Parathyroid adenoma (tissue), 2 donors: ENCODE measurements around the gene METTL23.
A peak's percentile ranks its signal among the peaks of the same experiment; 100 is the strongest.

Experiments used
- H2AFZ ChIP-seq: fragments of 300-600 bp; sonication (generic); one replicate; pipeline ENCODE4 v1.7.0; 2017; ENCODE audit warnings: antibody characterized with exemption, mild to moderate bottlenecking
- H3K27ac ChIP-seq: fragments of 300-600 bp; sonication (generic); one replicate; pipeline ENCODE4 v1.7.0; 2017
- H3K27me3 ChIP-seq: fragments of 300-600 bp; sonication (generic); one replicate; pipeline ENCODE4 v1.7.0; 2017; ENCODE audit warnings: low read length; ENCODE audit not compliant: control insufficient read depth, insufficient read depth
- H3K36me3 ChIP-seq: fragments of 300-600 bp; sonication (generic); one replicate; pipeline ENCODE4 v1.7.0; 2017; ENCODE audit warnings: low read length; ENCODE audit not compliant: control insufficient read depth, insufficient read depth
- H3K4me1 ChIP-seq: fragments of 300-600 bp; sonication (generic); one replicate; pipeline ENCODE4 v1.7.0; 2017; ENCODE audit warnings: control low read depth
- H3K4me2 ChIP-seq: fragments of 300-600 bp; sonication (generic); one replicate; pipeline ENCODE4 v1.7.0; 2017; ENCODE audit warnings: low read length
- H3K4me3 ChIP-seq: fragments of 300-600 bp; sonication (generic); one replicate; pipeline ENCODE4 v1.7.0; 2017; ENCODE audit warnings: low read depth, low read length
- H3K79me2 ChIP-seq: fragments of 300-600 bp; sonication (generic); one replicate; pipeline ENCODE4 v1.7.0; 2017; ENCODE audit warnings: control low read depth
- H3K9ac ChIP-seq: fragments of 300-600 bp; sonication (generic); one replicate; pipeline ENCODE4 v1.7.0; 2017; ENCODE audit warnings: mild to moderate bottlenecking
- H3K9me3 ChIP-seq: fragments of 300-600 bp; sonication (generic); one replicate; pipeline ENCODE4 v1.7.0; 2017; ENCODE audit warnings: low read length; ENCODE audit not compliant: control insufficient read depth
- CTCF ChIP-seq: fragments of 300-600 bp; sonication (generic); IDR thresholded peaks from one replicate; pipeline ENCODE4 v1.7.0; 2017; ENCODE audit warnings: antibody characterized with exemption, mild to moderate bottlenecking
- donor health status: primary hyperparathyroidism.

The METTL23 gene

GRCh38 chr17:76732734-76733617 lies 6.3 kb downstream of the METTL23 start:
- TF ChIP-seq CTCF, result no peak
- no peak overlapping the region for H2AFZ ChIP-seq
- H3K9me3 ChIP-seq, result no peaks in the 10 kb centered on the region
- H3K9ac ChIP-seq, result no peak overlapping the region
- peaks cover 10% of the 10 kb centered on the region for H3K79me2 ChIP-seq
- no peaks in the 10 kb centered on the region for H3K27me3 ChIP-seq
- no peaks in the 10 kb centered on the region for H3K36me3 ChIP-seq
- H3K4me1 ChIP-seq, result peaks cover 6% of the 10 kb centered on the region
- no peak overlapping the region for H3K4me3 ChIP-seq
- peak overlapping the region; percentile 9 for H3K27ac ChIP-seq
- no peak overlapping the region for H3K4me2 ChIP-seq

- Histone ChIP-seq H3K9me3 (no peaks in the 10 kb centered on the region), H3K4me1 (peaks cover 8% of the 10 kb centered on the region), H3K4me2 (no peak overlapping the region), H3K27ac (peak overlapping the region; percentile 9), H3K4me3 (no peak overlapping the region), H3K27me3 (no peaks in the 10 kb centered on the region), H3K79me2 (peaks cover 14% of the 10 kb centered on the region), H3K36me3 (no peaks in the 10 kb centered on the region), H2AFZ (no peak overlapping the region), H3K9ac (no peak overlapping the region)
- TF ChIP-seq CTCF, result no peak
Measured at GRCh38 chr17:76733618-76733957, 6.9 kb downstream of the METTL23 start.

GRCh38 chr17:76734080-76734840 lies 7.6 kb downstream of the METTL23 start:
- TF ChIP-seq CTCF, result no peak
- peaks cover 15% of the 10 kb centered on the region for H3K4me1 ChIP-seq

GRCh38 chr17:76735006-76735405 lies 8.4 kb downstream of the METTL23 start:
- no peaks in the 10 kb centered on the region for H3K27me3 ChIP-seq
- H3K27ac ChIP-seq, result peak overlapping the region; percentile 94
- peaks cover 15% of the 10 kb centered on the region for H3K79me2 ChIP-seq
- no peak overlapping the region for H3K9ac ChIP-seq
- peak overlapping the region; percentile 97 for H3K4me3 ChIP-seq
- no peaks in the 10 kb centered on the region for H3K9me3 ChIP-seq
- peak overlapping the region; percentile 87 for H3K4me2 ChIP-seq
- peaks cover 15% of the 10 kb centered on the region for H3K4me1 ChIP-seq
- H2AFZ ChIP-seq, result no peak overlapping the region
- TF ChIP-seq CTCF, result no peak
- no peaks in the 10 kb centered on the region for H3K36me3 ChIP-seq

More at GRCh38 chr17:76734080-76734840, 7.6 kb downstream of the METTL23 start:
- H3K4me3 ChIP-seq, result peak overlapping the region; percentile 97
- H2AFZ ChIP-seq, result no peak overlapping the region
- peak overlapping the region; percentile 87 for H3K4me2 ChIP-seq
- H3K9ac ChIP-seq, result no peak overlapping the region
- H3K79me2 ChIP-seq, result peaks cover 18% of the 10 kb centered on the region
- no peaks in the 10 kb centered on the region for H3K27me3 ChIP-seq
- H3K9me3 ChIP-seq, result no peaks in the 10 kb centered on the region
- H3K36me3 ChIP-seq, result no peaks in the 10 kb centered on the region
- H3K27ac ChIP-seq, result no peak overlapping the region
